Mucosa of rectum (tissue), 2 donors: ENCODE measurements around the gene AMOTL1.
A peak's percentile ranks its signal among the peaks of the same experiment; 100 is the strongest.
"Not testable (repeated sequence)": the region's sequence is repeated elsewhere in the genome, so short reads cannot be mapped to it uniquely, and the experiment has no call there.

Experiments
- H3K27ac ChIP-seq, 2 donors: one replicate each; pipeline ENCODE4 v1.7.0; 2013; ENCODE audit warnings: inconsistent platforms in 2 of 2, low read depth in 2 of 2, low read length in 2 of 2
- H3K27me3 ChIP-seq, 2 donors: one replicate each; pipeline ENCODE4 v1.7.0; 2013; ENCODE audit warnings: low read length in 2 of 2; ENCODE audit not compliant: control insufficient read depth in 2 of 2, insufficient read depth in 2 of 2
- H3K36me3 ChIP-seq, 2 donors: one replicate each; pipeline ENCODE4 v1.7.0; 2013; ENCODE audit warnings: low read length in 2 of 2; ENCODE audit not compliant: control insufficient read depth in 2 of 2, insufficient read depth in 2 of 2
- H3K4me1 ChIP-seq, 2 donors: one replicate each; pipeline ENCODE4 v1.7.0; 2013; ENCODE audit warnings: low read length in 2 of 2, mild to moderate bottlenecking in 1 of 2; ENCODE audit not compliant: control insufficient read depth in 2 of 2, insufficient read depth in 2 of 2
- H3K4me3 ChIP-seq, 2 donors: one replicate each; pipeline ENCODE4 v1.7.0; 2013; ENCODE audit warnings: low read length in 2 of 2
- H3K9ac ChIP-seq, 2 donors: one replicate each; pipeline ENCODE4 v1.7.0; 2013; ENCODE audit warnings: low read length in 2 of 2, low read depth in 1 of 2, mild to moderate bottlenecking in 1 of 2
- H3K9me3 ChIP-seq, 2 donors: one replicate each; pipeline ENCODE4 v1.7.0; 2013; ENCODE audit warnings: low read length in 2 of 2; ENCODE audit not compliant: control insufficient read depth in 2 of 2
- donor health status: healthy.
- donor health status: Normal muscosa, but diverticular disease.

The AMOTL1 gene

DNA sequence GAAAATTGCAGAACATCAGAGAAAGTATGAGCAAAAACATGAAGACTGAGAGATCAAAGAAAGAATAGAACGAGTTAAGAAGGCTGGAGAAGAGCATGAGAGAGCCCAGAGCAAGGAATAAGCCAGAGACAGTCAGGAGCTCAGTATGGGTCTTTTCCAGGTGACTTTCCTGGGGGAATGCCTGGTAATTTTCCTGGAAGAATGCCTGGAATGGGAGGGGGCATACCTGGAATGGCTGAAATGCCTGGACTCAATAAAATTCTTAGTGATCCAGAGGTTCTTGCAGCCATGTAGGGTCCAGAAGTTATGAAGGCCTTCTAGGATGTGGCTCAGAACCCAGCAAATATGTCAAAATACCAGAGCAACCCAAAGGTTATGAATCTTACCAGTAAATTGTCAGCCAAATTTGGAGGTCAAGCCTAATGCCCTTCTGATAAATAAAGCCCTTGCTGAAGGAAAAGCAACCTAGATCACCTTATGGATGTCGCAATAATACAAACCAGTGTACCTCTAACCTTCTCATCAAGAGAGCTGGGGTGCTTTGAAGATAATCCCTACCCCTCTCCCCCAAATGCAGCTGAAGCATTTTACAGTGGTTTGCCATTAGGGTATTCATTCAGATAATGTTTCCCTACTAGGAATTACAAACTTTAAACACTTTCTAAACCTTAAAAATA lies 145.7 kb downstream of the AMOTL1 start:
- H3K4me3 ChIP-seq, H3K27me3 ChIP-seq, H3K4me1 ChIP-seq, H3K36me3 ChIP-seq, H3K27ac ChIP-seq, H3K9me3 ChIP-seq, H3K9ac ChIP-seq: not testable (repeated sequence)

DNA sequence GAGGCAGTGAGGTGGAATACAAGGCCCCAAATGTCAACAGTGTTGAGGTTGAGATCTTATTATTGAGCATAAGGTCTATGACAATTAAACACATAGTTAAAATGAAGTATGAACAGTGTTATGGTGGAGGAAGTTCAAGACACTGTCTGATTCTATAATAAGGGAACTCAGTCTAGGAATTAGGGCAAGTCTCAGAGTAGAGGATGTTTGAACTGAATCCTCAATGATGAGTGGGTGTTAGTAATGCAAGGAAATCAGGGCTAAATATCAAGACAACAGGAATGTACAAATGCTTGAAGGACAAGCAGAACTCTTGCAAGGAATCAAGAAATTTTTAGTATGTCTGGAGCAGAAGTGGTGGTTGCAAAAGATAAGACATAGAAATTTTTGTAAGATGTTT lies 152.2 kb downstream of the AMOTL1 start:
- H3K27me3 ChIP-seq: no peaks in the 10 kb centered on the region
- H3K4me3 ChIP-seq: no peak overlapping the region
- H3K9ac ChIP-seq: no peak overlapping the region
- no peaks in the 10 kb centered on the region for H3K4me1 ChIP-seq
- H3K9me3 ChIP-seq: no peaks in the 10 kb centered on the region
- no peaks in the 10 kb centered on the region for H3K36me3 ChIP-seq
- H3K27ac ChIP-seq: no peak overlapping the region

DNA sequence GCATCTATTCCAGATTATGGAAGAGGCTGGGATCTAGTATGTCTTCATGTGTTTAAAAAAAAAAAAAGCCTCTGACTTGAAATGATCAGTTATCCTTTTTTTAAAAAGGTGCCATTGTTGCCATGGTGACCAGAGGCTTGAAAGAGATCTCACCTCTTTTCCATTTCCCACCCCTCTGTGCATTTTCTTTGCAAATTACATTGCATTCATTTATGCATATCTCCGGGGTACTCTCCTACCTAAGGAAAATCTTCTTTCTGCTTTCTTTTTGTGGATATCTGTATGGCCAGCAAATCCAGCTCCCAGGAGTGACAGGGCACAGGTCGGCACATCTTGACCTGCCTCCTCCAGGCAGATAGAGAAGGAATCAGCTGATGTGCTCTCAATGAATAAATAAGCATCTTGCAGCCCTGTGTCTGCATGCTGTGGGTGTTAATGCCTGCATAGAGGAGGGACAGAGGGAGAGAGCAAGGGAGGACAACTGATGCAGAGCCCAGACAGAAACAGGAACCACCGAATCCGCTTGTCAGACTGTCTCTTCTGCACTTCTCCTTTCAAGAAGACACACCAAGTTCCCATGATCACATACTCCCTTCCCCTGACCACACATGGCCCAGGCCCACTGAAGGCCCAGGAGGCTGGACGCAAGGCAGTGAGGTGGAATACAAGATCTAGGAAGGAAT lies 154.3 kb downstream of the AMOTL1 start:
- no peaks in the 10 kb centered on the region for H3K9me3 ChIP-seq
- H3K27me3 ChIP-seq: no peaks in the 10 kb centered on the region
- no peak overlapping the region for H3K27ac ChIP-seq
- no peak overlapping the region for H3K9ac ChIP-seq
- no peaks in the 10 kb centered on the region for H3K36me3 ChIP-seq
- peaks cover 0 to 5% of the 10 kb centered on the region in 2 donors for H3K4me1 ChIP-seq
- H3K4me3 ChIP-seq: no peak overlapping the region

DNA sequence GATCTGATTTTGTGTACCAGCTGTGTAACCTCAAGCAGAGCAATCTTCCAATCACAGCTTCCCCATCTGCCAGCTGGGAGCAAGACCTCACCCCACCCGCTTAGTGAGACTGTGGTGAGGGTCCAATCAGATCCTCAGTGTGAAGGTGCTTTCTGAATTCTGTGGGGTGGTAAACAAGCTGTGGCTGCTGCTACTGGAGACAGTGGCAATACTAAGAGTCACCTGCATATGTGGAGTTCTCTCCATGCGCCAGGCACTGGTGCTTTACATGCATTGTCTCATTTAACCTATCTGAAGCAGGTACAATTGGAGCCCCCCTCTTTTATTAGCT lies 154.8 kb downstream of the AMOTL1 start:
- no peaks in the 10 kb centered on the region for H3K9me3 ChIP-seq
- H3K9ac ChIP-seq: no peak overlapping the region
- no peaks in the 10 kb centered on the region for H3K27me3 ChIP-seq
- H3K4me1 ChIP-seq: peaks cover 0 to 7% of the 10 kb centered on the region in 2 donors
- H3K36me3 ChIP-seq: no peaks in the 10 kb centered on the region
- no peak overlapping the region for H3K27ac ChIP-seq
- H3K4me3 ChIP-seq: no peak overlapping the region

DNA sequence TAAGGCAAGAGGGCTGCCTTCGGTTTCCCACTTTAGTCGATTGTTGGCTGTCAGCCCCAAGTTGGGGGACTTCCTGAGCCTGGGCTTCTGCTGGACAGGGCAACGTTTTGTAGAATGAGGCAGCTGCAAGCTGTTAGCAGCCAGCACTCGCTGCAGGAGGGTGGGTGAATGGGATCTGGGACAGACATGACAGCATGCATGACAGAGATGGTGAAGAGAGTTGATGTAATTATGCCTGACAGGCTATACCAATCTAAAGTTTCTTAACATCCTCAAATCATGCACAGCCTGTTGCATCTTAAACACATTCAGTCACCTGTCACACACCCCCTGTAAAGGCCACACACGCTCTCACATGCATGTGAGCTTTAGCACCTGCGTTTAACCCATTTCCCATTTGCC lies 156.0 kb downstream of the AMOTL1 start:
- Histone ChIP-seq H3K9me3 (no peaks in the 10 kb centered on the region), H3K4me1 (peaks cover 0 to 9% of the 10 kb centered on the region in 2 donors), H3K9ac (no peak overlapping the region), H3K4me3 (no peak overlapping the region), H3K27ac (no peak overlapping the region), H3K36me3 (no peaks in the 10 kb centered on the region), H3K27me3 (no peaks in the 10 kb centered on the region)

DNA sequence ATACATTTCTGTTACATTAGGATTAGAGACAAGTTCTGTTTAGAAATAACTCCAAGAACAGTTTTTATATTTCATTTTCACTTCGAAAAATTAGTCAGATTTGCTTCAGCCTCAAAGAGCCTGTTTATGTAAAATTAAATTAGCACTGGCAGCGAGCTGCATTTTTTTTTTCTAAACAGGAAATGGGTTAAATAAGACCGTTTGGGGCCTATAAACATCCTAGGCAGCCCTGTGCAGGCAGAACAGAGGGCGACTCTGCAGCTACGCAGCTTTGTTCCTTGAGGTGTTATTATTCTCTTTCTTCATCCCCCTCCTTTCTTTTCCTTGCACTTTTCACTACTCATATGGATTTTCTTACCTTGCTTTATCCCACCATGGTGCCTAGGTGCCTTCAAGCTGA lies 156.5 kb downstream of the AMOTL1 start:
- H3K4me3 ChIP-seq: no peak overlapping the region
- H3K4me1 ChIP-seq: peaks cover 0 to 9% of the 10 kb centered on the region in 2 donors
- H3K9me3 ChIP-seq: no peaks in the 10 kb centered on the region
- peak overlapping the region in 1 of 2 donors; percentile 44 for H3K27ac ChIP-seq
- H3K9ac ChIP-seq: no peak overlapping the region
- H3K36me3 ChIP-seq: no peaks in the 10 kb centered on the region
- no peaks in the 10 kb centered on the region for H3K27me3 ChIP-seq

DNA sequence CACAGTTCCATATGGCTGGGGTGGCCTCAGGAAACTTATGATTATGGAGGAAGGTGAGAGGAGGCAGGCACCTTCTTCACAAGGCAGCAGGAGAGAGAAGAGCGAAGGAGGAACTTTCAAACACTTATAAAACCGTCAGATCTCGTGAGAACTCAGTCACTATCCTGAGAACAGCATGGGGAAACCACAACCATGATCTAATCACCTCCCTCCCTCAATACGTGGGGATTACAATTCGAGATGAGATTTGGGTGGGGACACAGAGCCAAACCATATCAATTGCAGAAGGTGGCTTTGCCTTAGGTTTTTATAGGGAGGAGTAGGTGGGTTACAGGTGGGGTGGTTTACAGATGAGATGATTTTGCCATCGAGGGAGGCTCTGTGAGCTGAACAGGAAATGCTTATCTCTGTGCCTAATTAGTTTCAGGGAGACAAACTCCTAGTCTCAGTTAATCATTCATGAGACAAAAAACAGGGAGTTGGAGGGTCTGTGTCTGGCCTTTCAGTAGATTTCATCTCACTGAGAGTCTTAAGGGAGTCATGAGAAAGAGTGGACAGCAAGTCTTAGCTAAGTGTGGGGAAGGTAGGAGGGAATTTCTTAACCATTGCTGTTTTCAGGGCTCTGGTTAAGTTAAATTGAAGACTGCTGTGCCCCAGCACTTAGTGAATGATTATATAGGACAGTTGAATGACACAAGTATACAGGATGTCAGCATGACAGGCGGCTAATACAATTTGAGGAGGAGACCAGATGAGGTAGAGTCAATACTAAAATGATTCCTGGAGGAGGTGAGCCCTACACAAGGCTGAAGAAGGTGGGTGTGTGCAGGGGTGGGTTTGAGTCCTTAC lies 157.5 kb downstream of the AMOTL1 start:
- Histone ChIP-seq H3K27ac (no peak overlapping the region), H3K36me3 (no peaks in the 10 kb centered on the region)

DNA sequence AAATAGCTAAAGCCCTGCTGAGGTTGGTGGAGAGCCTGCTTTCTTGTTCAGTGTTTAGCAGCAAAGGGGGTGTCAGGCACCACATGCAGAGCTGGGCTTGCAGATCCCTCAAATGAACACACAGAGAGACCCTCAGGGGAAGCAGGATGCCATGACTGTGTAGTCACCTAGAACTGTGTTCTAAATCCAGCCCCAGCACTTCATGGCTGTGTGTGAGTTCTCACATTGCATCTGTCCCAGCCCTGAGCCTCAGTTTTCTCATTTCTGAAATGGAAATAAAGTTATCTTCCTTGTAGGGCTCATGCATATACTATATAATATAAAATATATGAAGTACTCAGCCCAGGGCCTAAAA lies 158.1 kb downstream of the AMOTL1 start:
- Histone ChIP-seq H3K9ac (no peak overlapping the region), H3K9me3 (no peaks in the 10 kb centered on the region), H3K27ac (no peak overlapping the region), H3K4me1 (peaks cover 0 to 9% of the 10 kb centered on the region in 2 donors), H3K27me3 (no peaks in the 10 kb centered on the region), H3K36me3 (no peaks in the 10 kb centered on the region), H3K4me3 (no peak overlapping the region)

More for the DNA sequence above, 157.5 kb downstream of the AMOTL1 start:
- no peaks in the 10 kb centered on the region for H3K27me3 ChIP-seq
- H3K9ac ChIP-seq: no peak overlapping the region
- peaks cover 0 to 9% of the 10 kb centered on the region in 2 donors for H3K4me1 ChIP-seq
- no peaks in the 10 kb centered on the region for H3K9me3 ChIP-seq
- no peak overlapping the region for H3K4me3 ChIP-seq
